HL-60 (cell line): ENCODE results near the gene ARFGEF3.

Source experiments
- DNase-seq, 2 experiments: peaks; one replicate each; pipeline ENCODE4 v3.0.0-alpha.2; 2010 to 2020; ENCODE audit warnings: low read depth in 1 of 2, low spot score in 1 of 2
- H3K27ac ChIP-seq: fragments of 250-450 bp; sonication (Bioruptor Pico); replicated peaks from 2 replicates; pipeline ENCODE4 v1.5.1; 2020; ENCODE audit warnings: mild to moderate bottlenecking, moderate library complexity
- H3K27me3 ChIP-seq: fragments of 250-450 bp; sonication (Bioruptor Pico); 2 replicates; pipeline ENCODE4 v1.5.1; 2021; ENCODE audit warnings: mild to moderate bottlenecking, moderate library complexity; ENCODE audit not compliant: insufficient read depth, poor library complexity, severe bottlenecking
- H3K4me3 ChIP-seq: replicated peaks from 2 replicates; pipeline ENCODE4 v1.5.1; 2011; ENCODE audit warnings: mild to moderate bottlenecking, control low read depth, low read length; ENCODE audit not compliant: insufficient read depth
- GABPA ChIP-seq: IDR thresholded peaks from 2 replicates; pipeline ENCODE4 v1.6.1; 2012; ENCODE audit warnings: low read depth
- POLR2AphosphoS5 ChIP-seq: IDR thresholded peaks from 2 replicates; pipeline ENCODE4 v1.6.1; 2012; ENCODE audit warnings: low read depth
- SPI1 ChIP-seq: IDR thresholded peaks from 2 replicates; pipeline ENCODE4 v1.6.1; 2012; ENCODE audit warnings: low read depth, mild to moderate bottlenecking, borderline replicate concordance
- TF ChIP-seq, protein P1 (sequence below): IDR thresholded peaks from one replicate; pipeline ENCODE4 v1.5.1; 2011; ENCODE audit warnings: low read length, control low read depth, inconsistent platforms; ENCODE audit not compliant: insufficient read depth
- TF ChIP-seq, protein P2 (sequence below): IDR thresholded peaks from 2 replicates; pipeline ENCODE4 v1.6.1; 2012; ENCODE audit warnings: low read depth; ENCODE audit not compliant: insufficient replicate concordance

Gene ARFGEF3

DNA sequence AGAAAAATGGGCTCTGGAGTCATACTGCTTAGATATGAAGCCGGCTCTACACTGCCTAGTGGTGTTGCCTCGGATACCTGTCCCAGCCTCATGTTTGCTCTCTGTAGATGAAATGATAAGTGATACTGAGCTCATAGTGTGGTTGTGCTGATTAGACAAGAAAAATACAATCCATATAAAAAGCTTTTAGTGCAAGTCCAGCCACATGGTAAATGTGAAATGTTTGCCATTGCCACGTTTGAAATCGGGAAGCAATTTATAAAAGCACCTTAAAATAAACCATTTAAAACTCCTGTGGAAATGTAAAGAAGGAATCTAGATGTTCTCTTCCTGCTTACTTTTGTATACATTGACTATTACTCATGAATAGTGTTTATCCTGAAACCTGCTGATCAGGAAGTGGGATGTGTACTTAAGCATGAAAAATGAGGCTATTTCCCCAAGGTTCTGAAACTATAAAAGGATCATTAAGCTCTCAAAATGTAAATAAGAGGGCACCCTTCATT lies 69.7 kb downstream of the ARFGEF3 start:
- Histone ChIP-seq H3K27me3 (no peaks in the 10 kb centered on the region), H3K27ac (no peak overlapping the region), H3K4me3 (no peak overlapping the region)
- no peak for TF ChIP-seq POLR2AphosphoS5
- TF ChIP-seq GABPA: no peak
- no peak for TF ChIP-seq SPI1
- TF ChIP-seq, protein P1, sequence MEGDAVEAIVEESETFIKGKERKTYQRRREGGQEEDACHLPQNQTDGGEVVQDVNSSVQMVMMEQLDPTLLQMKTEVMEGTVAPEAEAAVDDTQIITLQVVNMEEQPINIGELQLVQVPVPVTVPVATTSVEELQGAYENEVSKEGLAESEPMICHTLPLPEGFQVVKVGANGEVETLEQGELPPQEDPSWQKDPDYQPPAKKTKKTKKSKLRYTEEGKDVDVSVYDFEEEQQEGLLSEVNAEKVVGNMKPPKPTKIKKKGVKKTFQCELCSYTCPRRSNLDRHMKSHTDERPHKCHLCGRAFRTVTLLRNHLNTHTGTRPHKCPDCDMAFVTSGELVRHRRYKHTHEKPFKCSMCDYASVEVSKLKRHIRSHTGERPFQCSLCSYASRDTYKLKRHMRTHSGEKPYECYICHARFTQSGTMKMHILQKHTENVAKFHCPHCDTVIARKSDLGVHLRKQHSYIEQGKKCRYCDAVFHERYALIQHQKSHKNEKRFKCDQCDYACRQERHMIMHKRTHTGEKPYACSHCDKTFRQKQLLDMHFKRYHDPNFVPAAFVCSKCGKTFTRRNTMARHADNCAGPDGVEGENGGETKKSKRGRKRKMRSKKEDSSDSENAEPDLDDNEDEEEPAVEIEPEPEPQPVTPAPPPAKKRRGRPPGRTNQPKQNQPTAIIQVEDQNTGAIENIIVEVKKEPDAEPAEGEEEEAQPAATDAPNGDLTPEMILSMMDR: no peak
- TF ChIP-seq, protein P2, sequence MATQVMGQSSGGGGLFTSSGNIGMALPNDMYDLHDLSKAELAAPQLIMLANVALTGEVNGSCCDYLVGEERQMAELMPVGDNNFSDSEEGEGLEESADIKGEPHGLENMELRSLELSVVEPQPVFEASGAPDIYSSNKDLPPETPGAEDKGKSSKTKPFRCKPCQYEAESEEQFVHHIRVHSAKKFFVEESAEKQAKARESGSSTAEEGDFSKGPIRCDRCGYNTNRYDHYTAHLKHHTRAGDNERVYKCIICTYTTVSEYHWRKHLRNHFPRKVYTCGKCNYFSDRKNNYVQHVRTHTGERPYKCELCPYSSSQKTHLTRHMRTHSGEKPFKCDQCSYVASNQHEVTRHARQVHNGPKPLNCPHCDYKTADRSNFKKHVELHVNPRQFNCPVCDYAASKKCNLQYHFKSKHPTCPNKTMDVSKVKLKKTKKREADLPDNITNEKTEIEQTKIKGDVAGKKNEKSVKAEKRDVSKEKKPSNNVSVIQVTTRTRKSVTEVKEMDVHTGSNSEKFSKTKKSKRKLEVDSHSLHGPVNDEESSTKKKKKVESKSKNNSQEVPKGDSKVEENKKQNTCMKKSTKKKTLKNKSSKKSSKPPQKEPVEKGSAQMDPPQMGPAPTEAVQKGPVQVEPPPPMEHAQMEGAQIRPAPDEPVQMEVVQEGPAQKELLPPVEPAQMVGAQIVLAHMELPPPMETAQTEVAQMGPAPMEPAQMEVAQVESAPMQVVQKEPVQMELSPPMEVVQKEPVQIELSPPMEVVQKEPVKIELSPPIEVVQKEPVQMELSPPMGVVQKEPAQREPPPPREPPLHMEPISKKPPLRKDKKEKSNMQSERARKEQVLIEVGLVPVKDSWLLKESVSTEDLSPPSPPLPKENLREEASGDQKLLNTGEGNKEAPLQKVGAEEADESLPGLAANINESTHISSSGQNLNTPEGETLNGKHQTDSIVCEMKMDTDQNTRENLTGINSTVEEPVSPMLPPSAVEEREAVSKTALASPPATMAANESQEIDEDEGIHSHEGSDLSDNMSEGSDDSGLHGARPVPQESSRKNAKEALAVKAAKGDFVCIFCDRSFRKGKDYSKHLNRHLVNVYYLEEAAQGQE: no peak
- no peak for DNase-seq

DNA sequence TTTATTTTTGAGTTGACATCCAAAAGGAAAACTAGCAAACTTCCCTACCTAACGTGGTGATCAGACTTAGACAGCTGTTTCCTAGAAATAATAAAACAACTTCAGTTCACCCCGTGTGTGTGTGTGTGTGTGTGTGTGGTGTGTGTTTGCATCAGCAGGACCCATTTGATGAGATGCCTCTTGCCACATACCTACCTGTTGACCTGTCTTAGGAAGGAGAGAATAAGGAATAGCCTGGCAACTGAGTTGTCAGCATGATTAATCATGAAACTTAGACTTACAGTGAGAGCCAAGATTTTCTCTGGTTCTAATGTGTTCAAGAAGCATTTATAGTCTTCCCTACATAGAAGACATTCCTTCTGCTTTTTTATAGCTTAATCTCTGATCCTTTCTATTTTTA lies 72.6 kb downstream of the ARFGEF3 start:
- Histone ChIP-seq H3K27me3 (no peaks in the 10 kb centered on the region), H3K4me3 (no peak overlapping the region), H3K27ac (no peak overlapping the region)
- DNase-seq: no peak
- TF ChIP-seq GABPA (no peak), SPI1 (no peak)

DNA sequence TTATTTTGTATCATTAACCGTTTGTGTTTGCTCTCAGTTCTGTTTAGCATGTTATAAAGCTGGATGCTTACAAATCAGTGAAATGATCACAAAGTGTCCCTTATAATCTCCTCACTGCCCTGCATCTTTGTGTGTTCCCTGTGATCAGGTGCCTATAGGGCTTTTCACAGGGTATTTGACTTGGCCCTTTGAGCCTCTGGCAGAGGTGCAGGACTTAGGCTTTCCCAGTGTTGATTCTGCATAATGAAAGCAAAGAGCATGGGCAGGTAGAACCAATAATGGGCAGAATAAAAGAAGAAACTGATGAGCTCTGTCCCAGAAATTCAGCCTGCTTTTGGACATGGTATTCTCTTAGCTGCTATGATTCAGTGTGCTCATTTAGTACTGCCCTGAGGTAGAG lies 73.5 kb downstream of the ARFGEF3 start:
- Histone ChIP-seq H3K27ac (no peak overlapping the region), H3K4me3 (no peak overlapping the region), H3K27me3 (no peaks in the 10 kb centered on the region)
- TF ChIP-seq, protein P1: no peak
- TF ChIP-seq SPI1 (no peak), GABPA (no peak), POLR2AphosphoS5 (no peak)
- TF ChIP-seq, protein P2: no peak
- DNase-seq: no peak

DNA sequence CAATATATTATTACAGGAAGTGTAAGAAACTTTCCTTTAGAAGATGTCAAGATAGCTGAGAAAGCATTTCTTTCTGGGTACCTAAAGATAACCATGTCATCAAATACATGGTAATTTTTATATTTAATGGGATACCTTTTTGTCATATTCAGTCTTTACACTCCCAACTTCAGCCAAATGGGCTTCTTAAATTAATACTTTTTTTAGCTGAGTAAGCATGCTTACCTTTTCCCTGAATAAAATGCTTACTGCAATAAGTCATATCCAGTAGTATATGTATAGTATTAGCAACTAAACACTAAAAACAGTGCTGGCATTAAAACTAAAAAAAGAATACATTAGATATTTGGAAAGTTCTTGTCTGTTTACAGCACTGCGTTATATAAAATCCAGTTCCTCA lies 74.0 kb downstream of the ARFGEF3 start:
- H3K27me3 ChIP-seq: no peaks in the 10 kb centered on the region
- DNase-seq: no peak
- no peak overlapping the region for H3K4me3 ChIP-seq
- no peak overlapping the region for H3K27ac ChIP-seq
- TF ChIP-seq SPI1 (no peak), POLR2AphosphoS5 (no peak), GABPA (no peak)
- TF ChIP-seq, protein P1: no peak
- TF ChIP-seq, protein P2: no peak
